HEK293T (cell line): ENCODE measurements around the gene JCHAIN.

Experiments
- CTCF ChIA-PET: fragments of 350-600 bp; formaldehyde crosslinking; extraction: SDS; loops from one replicate; lab custom pipeline; 2021; ENCODE audit warnings: antibody characterized with exemption, inconsistent platforms; lab: Yijun Ruan, JAX
- POLR2A ChIA-PET: fragments of 350-600 bp; formaldehyde crosslinking; extraction: SDS; loops from one replicate; lab custom pipeline; 2020; ENCODE audit warnings: antibody characterized with exemption, inconsistent platforms; lab: Yijun Ruan, JAX
- DNase-seq: peaks from one replicate; pipeline ENCODE4 v3.0.0; 2012; ENCODE audit warnings: mixed read lengths; ENCODE audit errors: extremely low spot score
- ARNT ChIP-seq: fragments of 450-650 bp; IDR thresholded peaks from 2 replicates; pipeline ENCODE4 v1.6.1; 2017; ENCODE audit warnings: mild to moderate bottlenecking
- BHLHE40 ChIP-seq: fragments of 450-650 bp; IDR thresholded peaks from 2 replicates; pipeline ENCODE4 v1.6.1; 2016; ENCODE audit warnings: mild to moderate bottlenecking, moderate library complexity, borderline replicate concordance
- CTBP1 ChIP-seq: fragments of 450-650 bp; IDR thresholded peaks from 2 replicates; pipeline ENCODE4 v1.6.1; 2016; ENCODE audit warnings: borderline replicate concordance
- ELF4 ChIP-seq: fragments of 450-650 bp; IDR thresholded peaks from 2 replicates; pipeline ENCODE4 v1.6.1; 2017; ENCODE audit warnings: antibody characterized with exemption
- FOXA1 ChIP-seq: fragments of 450-650 bp; IDR thresholded peaks from 2 replicates; pipeline ENCODE4 v1.6.1; 2016; ENCODE audit warnings: mild to moderate bottlenecking
- FOXK2 ChIP-seq: fragments of 450-650 bp; IDR thresholded peaks from 2 replicates; pipeline ENCODE4 v1.6.1; 2016; ENCODE audit warnings: mild to moderate bottlenecking
- FOXM1 ChIP-seq: fragments of 450-650 bp; IDR thresholded peaks from 2 replicates; pipeline ENCODE4 v1.6.1; 2017; ENCODE audit warnings: mild to moderate bottlenecking, borderline replicate concordance
- HDGF ChIP-seq: fragments of 450-650 bp; IDR thresholded peaks from 2 replicates; pipeline ENCODE4 v1.6.1; 2017; ENCODE audit warnings: antibody characterized with exemption, borderline replicate concordance
- L3MBTL2 ChIP-seq: fragments of 450-650 bp; conservative IDR thresholded peaks from 2 replicates; pipeline ENCODE4 v1.6.1; 2016; ENCODE audit warnings: mild to moderate bottlenecking
- LEF1 ChIP-seq: fragments of 450-650 bp; IDR thresholded peaks from 2 replicates; pipeline ENCODE4 v1.6.1; 2017; ENCODE audit warnings: mild to moderate bottlenecking, borderline replicate concordance
- NFRKB ChIP-seq: fragments of 450-650 bp; IDR thresholded peaks from 2 replicates; pipeline ENCODE4 v1.6.1; 2016; ENCODE audit warnings: mild to moderate bottlenecking, moderate library complexity
- SP1 ChIP-seq: fragments of 450-650 bp; IDR thresholded peaks from 2 replicates; pipeline ENCODE4 v1.6.1; 2017
- SUZ12 ChIP-seq: fragments of 450-650 bp; IDR thresholded peaks from 2 replicates; pipeline ENCODE4 v1.6.1; 2016; ENCODE audit warnings: mild to moderate bottlenecking
- TARDBP ChIP-seq: fragments of 450-650 bp; IDR thresholded peaks from 2 replicates; pipeline ENCODE4 v1.6.1; 2016
- ZNF384 ChIP-seq: fragments of 450-650 bp; IDR thresholded peaks from 2 replicates; pipeline ENCODE4 v1.6.1; 2016
- TF ChIP-seq, protein P1 (sequence below): fragments of 450-650 bp; IDR thresholded peaks from 2 replicates; pipeline ENCODE4 v1.6.1; 2016

Gene JCHAIN

DNA sequence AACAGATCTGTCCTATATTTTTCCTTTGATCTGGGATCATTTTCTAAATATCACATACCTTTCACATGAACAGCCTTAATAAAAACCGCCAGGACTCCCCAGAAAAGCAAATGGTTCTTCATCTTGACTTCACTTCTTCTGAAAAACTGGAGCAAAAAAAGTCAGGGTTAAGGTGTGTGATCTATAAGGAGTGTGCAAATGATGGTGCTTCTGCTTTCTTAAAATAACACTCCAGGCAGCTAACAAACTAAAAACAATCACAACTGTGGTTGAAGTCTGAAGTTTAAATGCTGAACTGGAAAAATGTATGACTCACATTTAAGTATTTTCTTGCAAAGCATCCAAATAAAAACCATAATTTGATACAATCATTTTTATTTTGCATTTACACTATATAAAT lies at the start of gene JCHAIN:
TSS of gene JCHAIN (minus strand) at position 140 of the 400 bp plus-strand sequence. CDS start at position 122, 18 bp downstream.
- no peak for TF ChIP-seq NFRKB
- TF ChIP-seq L3MBTL2 = no peak
- TF ChIP-seq FOXA1 = no peak
- TF ChIP-seq ZNF384 = no peak
- TF ChIP-seq, protein P1, sequence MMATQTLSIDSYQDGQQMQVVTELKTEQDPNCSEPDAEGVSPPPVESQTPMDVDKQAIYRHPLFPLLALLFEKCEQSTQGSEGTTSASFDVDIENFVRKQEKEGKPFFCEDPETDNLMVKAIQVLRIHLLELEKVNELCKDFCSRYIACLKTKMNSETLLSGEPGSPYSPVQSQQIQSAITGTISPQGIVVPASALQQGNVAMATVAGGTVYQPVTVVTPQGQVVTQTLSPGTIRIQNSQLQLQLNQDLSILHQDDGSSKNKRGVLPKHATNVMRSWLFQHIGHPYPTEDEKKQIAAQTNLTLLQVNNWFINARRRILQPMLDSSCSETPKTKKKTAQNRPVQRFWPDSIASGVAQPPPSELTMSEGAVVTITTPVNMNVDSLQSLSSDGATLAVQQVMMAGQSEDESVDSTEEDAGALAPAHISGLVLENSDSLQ = no peak
- TF ChIP-seq SUZ12 = no peak
- no peak for TF ChIP-seq ARNT
- no peak for TF ChIP-seq CTBP1
- ChIA-PET POLR2A (no interaction called here), CTCF (no interaction called here)
- DNase-seq = no peak

DNA sequence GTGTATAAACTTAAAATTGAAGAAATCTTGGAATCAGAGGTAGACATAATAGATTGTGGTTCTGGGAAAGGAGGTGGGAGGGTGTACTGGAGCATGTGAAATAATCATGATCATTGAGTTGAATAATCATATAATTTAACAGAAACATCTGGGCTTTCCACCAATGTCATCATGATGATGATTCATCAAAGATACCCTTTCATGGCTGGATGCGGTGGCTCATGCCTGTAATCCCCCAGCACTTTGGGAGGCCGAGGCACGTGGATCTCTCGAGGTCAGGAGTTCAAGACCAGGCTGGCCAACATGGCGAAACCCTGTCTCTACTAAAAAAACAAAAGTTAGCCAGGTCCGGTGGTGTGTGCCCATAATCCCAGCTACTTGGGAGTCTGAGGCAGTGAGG lies 48.8 kb upstream of the JCHAIN start:
- TF ChIP-seq LEF1 = no peak
- no peak for TF ChIP-seq ELF4
- no peak for TF ChIP-seq FOXK2
- TF ChIP-seq SUZ12 = no peak
- no peak for TF ChIP-seq BHLHE40
- TF ChIP-seq NFRKB = no peak
- no peak for TF ChIP-seq FOXA1
- TF ChIP-seq FOXM1 = no peak
- TF ChIP-seq SP1 = no peak
- TF ChIP-seq HDGF = no peak
- TF ChIP-seq L3MBTL2 = no peak
- no peak for TF ChIP-seq TARDBP
- no peak for TF ChIP-seq CTBP1
- TF ChIP-seq, protein P1 = no peak
- TF ChIP-seq ARNT = no peak
- TF ChIP-seq ZNF384 = no peak
- DNase-seq = no peak
- ChIA-PET CTCF (no interaction called here), POLR2A (interaction anchor here (1.4 kb wide), 1 partner anchor 20 kb away, joined by 3 read pairs; no protein-coding TSS in a partner anchor)

DNA sequence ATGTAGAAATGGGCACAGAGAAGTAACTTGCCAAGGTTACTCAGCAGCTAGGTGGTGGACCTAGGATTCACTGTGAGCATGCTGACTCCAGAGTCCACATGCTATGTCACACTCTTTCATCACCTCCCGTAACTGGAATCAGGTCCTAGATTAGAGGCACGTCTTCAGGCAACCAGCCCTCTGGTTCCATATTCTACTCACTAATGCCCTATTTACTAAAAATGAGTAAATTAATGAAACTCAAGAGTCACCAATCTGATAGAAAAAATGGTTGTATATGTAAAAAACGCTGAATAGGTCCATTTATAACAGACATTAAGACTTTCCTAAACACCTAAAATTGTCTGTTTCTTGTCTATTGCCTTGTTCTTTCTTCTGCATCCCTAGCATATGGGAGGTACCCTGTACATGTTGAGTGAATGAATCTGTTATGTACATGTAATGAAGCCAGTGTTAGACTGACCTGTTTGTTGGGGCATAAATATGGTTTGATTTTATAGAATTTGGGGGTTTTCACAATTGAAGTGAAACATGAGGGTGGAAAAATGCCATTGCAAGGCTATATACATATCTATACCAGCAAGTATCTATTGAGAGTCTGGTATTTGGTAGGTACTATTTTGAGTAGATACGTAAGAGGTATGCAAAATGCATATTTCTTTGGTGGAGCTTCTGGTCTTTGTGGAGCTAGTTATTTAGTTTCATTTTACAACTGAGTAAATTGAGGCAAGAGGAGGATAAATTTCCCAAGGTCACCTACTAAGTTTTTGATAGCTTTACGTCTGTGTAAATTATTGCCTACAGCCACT lies 48.0 kb upstream of the JCHAIN start:
- CTCF ChIA-PET = no interaction called here
- DNase-seq = no peak
- TF ChIP-seq TARDBP (no peak), SP1 (no peak), FOXA1 (no peak), CTBP1 (no peak), BHLHE40 (no peak), SUZ12 (no peak), ELF4 (no peak), NFRKB (no peak), L3MBTL2 (no peak), ZNF384 (no peak), LEF1 (no peak), HDGF (no peak), ARNT (no peak), FOXK2 (no peak), FOXM1 (no peak)
- TF ChIP-seq, protein P1 = no peak
- POLR2A ChIA-PET = interaction anchor here (1.4 kb wide), 1 partner anchor 21 kb away, joined by 3 read pairs; no protein-coding TSS in a partner anchor

DNA sequence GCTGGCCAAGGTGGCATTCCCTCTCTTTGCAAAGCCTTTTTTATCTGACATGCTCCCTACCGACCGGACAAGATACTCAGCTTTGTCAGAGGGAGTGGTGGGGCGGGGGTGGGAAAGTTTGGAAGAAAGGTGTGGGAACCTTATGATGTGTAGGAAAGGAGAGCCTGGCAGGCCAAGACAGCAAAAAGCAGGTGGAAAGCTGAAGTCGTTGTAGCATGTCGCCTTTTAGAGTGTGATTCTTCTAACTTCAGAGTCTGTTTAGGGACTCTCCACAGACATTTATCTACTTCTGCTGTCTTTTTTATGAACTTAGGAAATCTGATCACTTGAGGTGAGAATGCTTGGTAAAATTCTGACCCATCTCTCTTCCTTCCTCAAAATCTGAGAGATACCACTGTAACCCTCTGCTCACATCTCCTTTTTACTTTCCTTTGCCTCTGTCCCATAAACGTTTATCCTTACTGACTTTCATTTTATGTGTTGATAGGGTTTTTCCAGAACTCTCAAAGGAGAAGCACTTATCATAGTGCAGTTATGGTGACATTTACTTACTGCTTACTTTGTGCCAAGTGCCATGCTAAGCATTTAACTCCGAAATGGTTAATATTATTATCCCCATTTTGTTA lies 47.3 kb upstream of the JCHAIN start:
- POLR2A ChIA-PET = no interaction called here
- TF ChIP-seq CTBP1 (no peak), ELF4 (no peak), HDGF (no peak), FOXM1 (no peak), L3MBTL2 (no peak), BHLHE40 (no peak), NFRKB (no peak), LEF1 (no peak), FOXK2 (no peak), ZNF384 (no peak), SUZ12 (no peak), FOXA1 (no peak), SP1 (no peak), TARDBP (no peak)
- TF ChIP-seq, protein P1 = no peak
- CTCF ChIA-PET = no interaction called here
- no peak for DNase-seq
